GM13976 (cell line): ENCODE measurements around the gene CS.

Experiments
- DNase-seq: peaks from one replicate; pipeline ENCODE4 v3.0.0; 2012; ENCODE audit warnings: low spot score
- CTCF ChIP-seq: IDR thresholded peaks from 2 replicates; pipeline ENCODE4 v1.5.1; 2012; ENCODE audit warnings: borderline replicate concordance, mild to moderate bottlenecking; ENCODE audit not compliant: insufficient read depth; ENCODE audit errors: extremely low read depth, missing control alignments, control extremely low read depth
- in situ Hi-C: fragments of 300-500 bp; cut with MboI; formaldehyde crosslinking; loops from one replicate; pipeline ENCODE4 v1.12.0; 2022; ENCODE audit warnings: low sequenced_read_pairs, mixed read lengths, inconsistent platforms; ENCODE audit not compliant: unreplicated experiment

Gene CS

GRCh38 chr12:56261503-56262232 lies 38.5 kb downstream of the CS start:
- in situ Hi-C loops = no loop called here
- no peak for TF ChIP-seq CTCF
- no peak for DNase-seq

GRCh38 chr12:56260921-56261320 lies 39.2 kb downstream of the CS start:
- DNase-seq = no peak
- no peak for TF ChIP-seq CTCF

GRCh38 chr12:56260380-56260779 lies 39.8 kb downstream of the CS start:
- no peak for TF ChIP-seq CTCF
- in situ Hi-C loops = no loop called here
- no peak for DNase-seq

More at GRCh38 chr12:56260921-56261320, 39.2 kb downstream of the CS start:
- in situ Hi-C loops = no loop called here

- no peak for TF ChIP-seq CTCF
- no peak for DNase-seq
- in situ Hi-C loops = no loop called here
Observed at GRCh38 chr12:56258820-56259183, 41.3 kb downstream of the CS start.

GRCh38 chr12:56258068-56258819 lies 41.9 kb downstream of the CS start, which contains the start of gene ANKRD52:
Gene ANKRD52, minus strand, starts transcription at chr12:56258384. Its CDS starts 115 bp downstream, at chr12:56258269.
- in situ Hi-C loops = no loop called here
- peak; percentile 97 for DNase-seq

More at GRCh38 chr12:56258068-56258819, 41.9 kb downstream of the CS start, which contains the start of gene ANKRD52:
- TF ChIP-seq CTCF = peak; percentile 84
